Measurements from ENCODE around the gene SETMAR.

Gene SETMAR

GRCh38 chr3:4355401-4356219, 52.4 kb downstream of the SETMAR start:
- DNase-seq, result no peak

DNA sequence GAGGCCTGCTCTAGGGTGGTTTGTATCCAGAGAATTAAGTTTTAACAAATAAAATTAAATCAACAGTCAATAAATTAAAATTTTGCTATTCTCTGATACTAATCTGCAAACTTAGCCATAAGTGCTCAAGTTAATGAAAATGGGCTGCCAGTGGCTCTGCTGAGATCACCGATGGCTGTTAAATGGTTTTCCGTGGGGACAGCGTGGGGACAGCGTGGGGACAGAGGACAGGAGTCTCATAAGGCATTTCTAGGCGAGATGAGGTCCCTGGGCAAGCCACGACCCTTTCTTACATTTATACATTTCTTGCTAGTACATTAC, 53.0 kb downstream of the SETMAR start:
- no peak for DNase-seq

DNA sequence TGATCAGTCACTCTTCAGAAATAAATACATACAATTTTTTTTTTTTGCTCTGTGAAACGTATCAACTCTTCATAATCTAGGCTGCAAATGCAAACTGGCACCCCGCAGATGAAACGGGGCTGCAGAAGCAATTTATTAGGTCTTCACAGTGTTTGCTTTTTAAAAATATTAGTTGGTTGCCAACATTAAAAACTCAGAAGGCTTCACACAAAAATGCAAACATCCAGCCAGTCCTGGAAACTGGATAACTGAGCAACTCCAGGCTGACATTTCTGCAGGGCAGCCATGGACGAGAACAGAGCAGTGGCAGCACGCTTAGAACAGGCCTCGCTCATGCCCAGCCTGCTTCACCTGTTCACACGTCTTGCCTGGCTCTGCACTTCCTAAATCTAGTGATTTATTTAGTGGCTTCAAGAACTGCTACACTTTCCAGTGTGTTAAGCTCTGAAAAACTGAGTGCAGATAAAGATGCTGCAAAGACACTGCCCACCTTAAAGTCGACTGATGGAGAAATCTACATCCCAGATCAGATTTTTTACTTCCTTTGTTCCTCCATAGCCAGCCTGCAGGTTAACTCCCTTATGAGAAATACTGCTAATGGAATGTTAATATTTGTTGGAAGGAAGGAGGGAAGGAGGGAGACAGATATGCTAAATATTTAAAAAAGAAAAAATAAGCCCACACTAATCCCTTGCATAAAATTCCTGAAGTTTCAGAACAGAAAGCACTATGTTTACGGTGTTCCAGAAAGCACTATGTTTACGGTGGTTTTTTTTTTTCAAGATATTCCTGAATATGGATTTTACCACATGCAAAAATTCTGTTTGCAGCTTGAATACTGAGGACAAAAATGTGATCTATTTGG, 53.6 kb downstream of the SETMAR start:
- DNase-seq, result no peak

DNA sequence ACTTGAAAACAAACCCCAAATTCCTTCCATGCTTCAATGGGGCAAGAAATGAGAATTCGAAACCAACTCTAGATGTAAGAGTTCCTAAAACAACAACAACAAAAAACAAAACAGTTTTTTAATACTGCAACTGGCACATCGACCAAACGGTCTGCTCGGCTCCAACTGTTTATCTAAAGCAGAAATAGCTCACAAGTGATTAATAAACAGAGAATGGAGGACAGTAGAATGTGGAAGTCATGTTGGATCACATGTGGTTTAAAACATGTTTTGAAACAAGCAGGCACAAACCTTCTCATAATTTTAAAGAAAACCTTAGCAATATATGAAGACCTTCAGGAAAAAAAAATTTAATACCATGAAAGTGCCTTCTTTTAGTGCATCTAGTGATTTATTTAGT, 55.1 kb downstream of the SETMAR start:
- DNase-seq, result no peak

DNA sequence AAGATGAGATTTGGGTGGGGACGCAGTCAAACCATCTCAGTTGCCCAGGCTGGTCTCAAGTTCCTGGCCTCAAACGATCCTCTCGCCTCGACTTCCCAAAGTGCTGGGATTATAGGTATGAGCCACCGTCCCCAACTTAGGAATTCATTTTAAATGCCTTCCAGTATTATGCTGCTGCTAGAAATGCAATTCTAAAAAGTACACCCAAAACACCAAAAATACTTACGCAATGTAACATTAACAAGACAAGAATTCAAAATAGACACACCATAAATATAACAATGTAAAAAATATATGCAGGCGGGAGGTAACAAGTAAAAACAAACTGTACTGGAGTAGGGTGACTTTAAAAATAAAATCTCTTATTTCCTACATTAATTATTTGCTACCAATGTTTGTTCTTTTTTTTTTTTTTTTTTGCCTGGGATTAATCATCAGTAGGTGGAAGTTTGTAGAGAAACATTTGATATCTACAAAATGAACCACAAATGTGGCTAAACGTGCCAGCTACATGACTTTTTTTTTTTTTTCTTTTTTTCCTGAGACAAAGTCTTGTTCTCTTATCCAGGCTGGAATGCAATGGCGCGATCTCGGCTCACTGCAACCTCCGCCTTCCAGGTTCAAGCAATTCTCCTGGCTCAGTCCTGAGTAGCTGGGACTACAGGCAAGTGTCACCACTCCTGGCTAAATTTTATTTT, 56.8 kb downstream of the SETMAR start:
- DNase-seq, result no peak

DNA sequence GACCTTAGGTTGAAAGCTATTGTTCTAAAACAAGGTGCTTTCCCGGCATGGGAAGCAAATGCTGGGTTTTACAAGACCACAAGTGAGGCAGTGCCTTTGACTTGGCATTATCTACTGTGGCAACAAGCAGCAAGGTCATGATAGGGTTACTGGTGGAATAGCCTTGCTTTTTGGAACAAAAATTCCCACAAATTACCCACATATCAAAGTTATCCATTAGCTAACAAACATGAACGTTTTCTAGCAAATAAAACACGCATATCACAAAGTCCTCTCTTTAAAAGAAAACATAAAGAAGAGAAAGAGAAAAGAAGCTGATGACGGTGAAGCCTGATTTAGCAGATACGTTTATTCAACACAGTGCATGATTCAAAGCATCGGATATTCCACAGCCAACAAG, 57.6 kb downstream of the SETMAR start:
- no peak for DNase-seq

DNA sequence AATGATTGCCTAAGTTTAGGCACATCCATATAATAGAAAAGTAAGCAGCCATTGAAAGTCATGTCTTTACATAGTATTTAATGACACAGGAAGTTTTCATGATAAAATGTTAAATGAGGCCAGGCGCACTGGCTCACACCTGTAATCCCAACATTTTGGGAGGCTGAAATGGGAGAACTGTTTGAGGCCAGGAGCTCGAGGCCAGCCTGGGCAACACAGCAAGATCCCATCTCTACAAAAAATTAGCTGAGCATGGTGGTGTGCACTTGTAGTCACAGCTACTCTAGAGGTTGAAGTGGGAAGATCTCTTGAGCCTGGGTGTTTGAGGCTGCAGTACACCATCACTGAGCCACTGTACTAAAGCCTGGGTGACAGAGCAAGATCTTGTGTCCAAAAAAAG, 59.4 kb downstream of the SETMAR start:
- no peak for DNase-seq

All from SIG-M5 (cell line).